DMS 273 (cell line): Measurements from ENCODE around the gene TICAM1.
"Not testable (repeated sequence)": the region's sequence is repeated elsewhere in the genome, so short reads cannot be mapped to it uniquely, and the experiment has no call there.

Experiments
- DNase-seq: peaks from one replicate; lab custom pipeline; 2025; ENCODE audit not compliant: unreplicated experiment; lab: John Stamatoyannopoulos, UW

Gene TICAM1

DNA sequence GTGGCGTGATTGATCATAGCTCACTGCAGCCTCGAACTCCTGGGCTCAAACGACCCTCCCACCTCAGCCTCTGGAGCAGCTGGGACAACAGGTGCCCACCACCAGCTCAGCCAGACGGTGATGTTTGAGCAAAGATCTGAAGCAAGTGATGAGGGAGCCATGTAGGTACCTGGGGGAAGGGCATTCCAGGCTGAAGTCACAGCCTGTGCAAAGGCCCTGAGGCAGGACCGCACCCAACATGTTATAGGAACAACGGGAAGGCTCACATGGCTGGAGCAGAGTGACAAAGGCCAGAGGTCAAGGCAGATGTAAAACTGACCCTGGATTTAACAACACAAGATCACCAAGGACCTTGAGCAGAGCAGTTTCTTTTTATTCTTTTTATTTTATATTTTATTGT is 25.1 kb downstream of the TICAM1 start:
- no peak for DNase-seq

DNA sequence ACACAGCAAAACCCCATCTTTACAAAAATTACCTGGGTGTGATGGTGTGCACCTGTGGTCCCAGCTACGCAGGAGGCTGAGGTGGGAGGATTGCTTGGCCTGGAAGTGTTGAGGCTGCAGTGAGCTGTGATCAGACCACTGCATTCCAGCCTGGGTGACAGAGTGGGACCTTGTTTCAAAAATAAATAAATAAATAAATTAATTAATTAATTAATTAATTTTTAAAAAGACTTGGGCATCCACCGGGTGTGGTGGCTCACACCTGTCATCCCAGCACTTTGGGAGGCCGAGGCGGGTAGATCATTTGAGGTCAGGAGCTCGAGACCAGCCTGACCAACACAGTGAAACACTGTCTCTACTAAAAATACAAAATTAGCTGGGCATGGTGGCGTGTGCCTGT is 26.4 kb downstream of the TICAM1 start:
- not testable (repeated sequence) for DNase-seq

DNA sequence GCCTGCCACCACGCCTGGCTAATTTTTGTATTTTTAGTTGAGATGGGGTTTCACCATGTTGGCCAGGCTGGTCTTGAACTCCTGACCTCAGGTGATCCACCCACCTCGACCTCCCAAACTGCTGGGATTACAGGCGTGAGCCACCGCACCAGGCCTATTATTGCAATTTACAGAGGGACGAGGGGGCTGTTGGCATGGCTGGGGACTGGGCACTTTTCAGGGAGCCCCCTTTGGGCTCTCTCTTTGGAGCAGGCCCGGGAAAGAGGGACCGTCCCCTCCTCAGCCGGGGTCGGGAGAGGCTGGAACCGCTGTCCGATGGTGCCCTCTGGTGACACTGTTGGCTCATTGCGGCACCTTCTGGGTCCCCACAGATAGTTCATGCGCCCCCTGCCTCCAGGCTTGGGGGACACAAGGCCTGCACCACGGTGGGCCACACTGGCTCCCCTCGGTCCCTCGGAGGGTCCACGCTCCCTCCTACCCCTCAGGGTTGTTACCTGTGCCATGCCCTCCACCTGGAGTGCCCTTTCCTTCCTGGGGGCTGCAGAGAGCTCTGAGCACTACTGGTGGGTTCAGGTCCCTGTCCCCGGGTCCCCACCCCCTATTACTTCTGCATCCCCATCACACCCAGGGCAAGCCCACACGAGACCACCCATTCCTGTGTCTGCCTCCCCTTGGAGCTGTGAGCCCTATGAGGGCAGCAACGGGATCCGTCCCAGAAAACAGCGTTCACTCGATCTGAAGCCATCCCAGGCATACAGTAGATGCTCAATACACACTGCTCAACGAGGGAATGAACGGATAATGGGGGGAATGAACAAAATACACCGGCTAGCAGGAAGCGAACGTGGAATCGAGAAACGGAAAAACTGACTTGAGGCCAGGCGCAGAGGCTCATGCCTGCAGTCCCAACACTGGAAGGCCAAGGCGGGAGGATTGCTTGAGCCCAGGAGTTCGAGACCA is 27.5 kb downstream of the TICAM1 start:
- peak; percentile 88 for DNase-seq

DNA sequence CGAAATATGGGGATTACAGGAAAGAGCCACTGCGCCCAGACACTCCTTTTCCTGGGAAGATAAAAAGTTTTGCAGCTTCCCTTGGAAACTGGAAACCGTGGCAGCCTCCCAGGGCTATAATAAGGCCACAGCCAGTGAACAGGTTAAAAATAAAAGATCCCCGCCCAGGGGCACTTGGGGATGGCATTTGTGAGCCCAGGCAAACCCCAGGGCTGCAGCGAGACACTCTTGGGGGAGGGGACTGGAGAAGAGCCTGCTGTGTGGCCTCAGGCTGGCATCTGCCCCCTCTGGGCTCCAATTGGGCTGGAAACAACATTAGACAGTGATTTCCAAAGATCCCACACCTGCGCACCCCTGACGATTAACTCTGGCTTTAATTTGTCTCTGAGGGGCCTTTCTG is 28.8 kb downstream of the TICAM1 start:
- DNase-seq, result no peak

DNA sequence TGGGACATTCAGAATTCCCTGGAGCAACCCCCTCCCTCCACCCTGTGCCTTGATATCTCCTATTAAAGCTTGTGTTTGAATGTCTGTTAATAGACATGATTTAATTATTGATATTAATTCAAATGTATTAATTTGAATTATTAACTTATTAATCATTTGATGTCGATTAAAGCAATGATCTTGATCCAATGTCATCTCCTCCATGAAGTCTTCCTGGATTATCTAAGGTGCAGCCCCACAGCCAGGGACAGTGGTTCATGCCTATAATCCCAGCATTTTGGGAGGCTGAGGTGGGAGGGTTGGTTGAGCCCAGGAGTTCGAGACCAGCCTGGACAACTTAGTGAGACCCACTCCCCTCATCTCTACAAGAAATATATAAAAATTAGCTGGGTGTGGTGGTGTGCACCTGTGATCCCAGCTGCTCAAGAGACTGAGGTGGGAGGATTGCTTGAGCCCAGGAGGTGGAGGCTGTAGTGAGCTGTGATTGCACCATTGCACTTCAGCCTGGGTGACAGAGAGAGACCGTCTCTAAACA is 30.4 kb downstream of the TICAM1 start:
- DNase-seq, result no peak

DNA sequence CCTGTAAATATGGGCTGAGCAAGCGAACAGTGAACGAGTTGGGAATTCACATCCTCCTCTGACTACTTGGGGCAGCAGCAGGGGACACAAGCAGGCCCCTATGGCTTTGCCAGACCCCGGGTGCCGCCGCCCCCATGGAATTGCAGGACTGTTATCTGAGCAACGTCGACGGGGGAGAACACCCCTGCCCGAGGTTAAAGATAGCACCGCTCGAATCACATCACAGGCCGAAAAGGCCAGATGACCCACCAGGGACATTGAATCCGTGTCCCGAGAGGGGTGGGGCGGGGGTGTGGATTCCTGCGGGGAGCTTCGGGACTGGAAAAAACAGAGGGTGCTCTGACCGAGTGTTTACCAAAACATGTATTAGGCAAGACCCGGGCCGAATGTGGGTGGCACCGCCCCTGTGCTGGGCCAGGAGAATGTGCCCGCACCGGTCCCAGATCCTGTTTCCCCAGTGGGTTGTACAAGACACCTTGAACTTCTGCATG is 30.9 kb downstream of the TICAM1 start:
- no peak for DNase-seq

DNA sequence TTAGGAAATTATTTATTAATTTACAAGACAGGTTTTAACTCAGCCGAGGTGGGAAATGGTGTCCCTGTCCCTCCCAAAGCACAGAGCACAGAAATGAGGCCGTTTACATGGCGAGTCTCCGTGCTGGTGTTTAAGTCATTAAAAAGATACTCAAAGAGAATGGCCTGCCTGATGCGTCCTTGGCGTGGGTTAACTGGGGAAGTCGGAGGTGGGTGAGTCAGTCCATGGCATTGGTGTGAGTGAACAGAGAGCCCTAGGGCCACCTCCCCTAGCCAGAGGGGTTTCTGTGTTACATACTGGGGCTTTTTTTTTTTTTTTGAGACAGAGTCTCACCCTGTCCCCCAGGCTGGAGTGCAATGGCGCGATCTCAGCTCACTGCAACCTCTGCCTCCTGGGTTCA is 36.1 kb downstream of the TICAM1 start:
- no peak for DNase-seq

DNA sequence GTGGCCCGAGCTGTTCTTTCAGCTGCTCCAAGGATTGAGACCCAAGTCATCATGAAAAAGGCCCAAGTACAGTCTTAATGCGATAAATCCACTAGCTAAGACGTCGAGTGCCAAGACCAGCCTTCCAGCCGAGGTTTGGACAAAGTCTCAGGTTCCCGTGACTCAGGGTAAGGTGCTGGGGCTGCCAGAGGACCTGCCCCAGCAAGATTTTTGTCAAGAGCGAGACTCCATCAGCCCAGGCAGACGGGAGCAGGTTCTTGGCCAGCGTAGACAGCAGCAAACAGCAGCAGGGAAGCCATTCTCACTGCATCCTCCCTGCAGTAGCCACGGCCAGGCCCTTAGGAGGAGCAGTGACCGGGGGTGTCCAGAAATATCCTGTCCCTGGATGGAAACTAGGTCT is 36.5 kb downstream of the TICAM1 start:
- no peak for DNase-seq

DNA sequence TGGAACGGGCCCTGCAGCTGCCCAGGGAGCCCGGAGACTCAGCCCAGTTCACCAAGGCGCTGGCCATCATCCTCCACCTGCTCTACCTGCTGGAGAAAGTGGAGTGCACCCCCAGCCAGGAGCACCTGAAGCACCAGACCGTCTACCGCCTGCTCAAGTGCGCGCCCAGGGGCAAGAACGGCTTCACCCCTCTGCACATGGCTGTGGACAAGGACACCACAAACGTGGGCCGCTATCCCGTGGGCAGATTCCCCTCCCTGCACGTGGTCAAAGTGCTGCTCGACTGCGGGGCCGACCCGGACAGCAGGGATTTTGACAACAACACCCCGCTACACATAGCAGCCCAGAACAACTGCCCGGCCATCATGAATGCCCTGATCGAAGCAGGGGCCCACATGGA is 38.2 kb downstream of the TICAM1 start:
- DNase-seq, result not testable (repeated sequence)

DNA sequence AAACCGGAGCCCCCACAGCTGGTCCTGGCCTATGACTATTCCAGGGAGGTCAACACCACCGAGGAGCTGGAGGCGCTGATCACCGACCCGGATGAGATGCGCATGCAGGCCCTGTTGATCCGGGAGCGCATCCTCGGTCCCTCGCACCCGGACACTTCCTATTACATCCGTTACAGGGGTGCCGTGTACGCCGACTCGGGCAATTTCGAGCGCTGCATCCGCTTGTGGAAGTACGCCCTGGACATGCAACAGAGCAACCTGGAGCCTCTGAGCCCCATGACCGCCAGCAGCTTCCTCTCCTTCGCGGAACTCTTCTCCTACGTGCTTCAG is 38.7 kb downstream of the TICAM1 start:
- DNase-seq, result not testable (repeated sequence)

DNA sequence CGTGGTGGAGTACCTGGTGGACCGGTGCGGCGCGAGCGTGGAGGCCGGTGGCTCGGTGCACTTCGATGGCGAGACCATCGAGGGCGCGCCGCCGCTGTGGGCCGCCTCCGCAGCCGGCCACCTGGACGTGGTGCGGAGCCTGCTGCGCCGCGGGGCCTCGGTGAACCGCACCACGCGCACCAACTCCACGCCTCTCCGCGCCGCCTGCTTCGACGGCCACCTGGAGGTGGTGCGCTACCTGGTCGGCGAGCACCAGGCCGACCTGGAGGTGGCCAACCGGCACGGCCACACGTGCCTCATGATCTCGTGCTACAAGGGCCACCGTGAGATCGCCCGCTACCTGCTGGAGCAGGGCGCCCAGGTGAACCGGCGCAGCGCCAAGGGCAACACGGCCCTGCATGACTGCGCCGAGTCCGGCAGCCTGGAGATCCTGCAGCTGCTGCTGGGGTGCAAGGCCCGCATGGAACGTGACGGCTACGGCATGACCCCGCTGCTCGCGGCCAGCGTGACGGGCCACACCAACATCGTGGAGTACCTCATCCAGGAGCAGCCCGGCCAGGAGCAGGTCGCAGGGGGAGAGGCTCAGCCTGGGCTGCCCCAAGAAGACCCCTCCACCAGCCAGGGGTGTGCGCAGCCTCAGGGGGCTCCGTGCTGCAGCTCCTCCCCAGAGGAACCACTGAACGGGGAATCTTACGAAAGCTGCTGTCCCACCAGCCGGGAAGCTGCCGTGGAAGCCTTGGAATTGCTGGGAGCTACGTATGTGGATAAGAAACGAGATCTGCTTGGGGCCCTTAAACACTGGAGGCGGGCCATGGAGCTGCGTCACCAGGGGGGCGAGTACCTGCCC is 39.3 kb downstream of the TICAM1 start:
- not testable (repeated sequence) for DNase-seq

DNA sequence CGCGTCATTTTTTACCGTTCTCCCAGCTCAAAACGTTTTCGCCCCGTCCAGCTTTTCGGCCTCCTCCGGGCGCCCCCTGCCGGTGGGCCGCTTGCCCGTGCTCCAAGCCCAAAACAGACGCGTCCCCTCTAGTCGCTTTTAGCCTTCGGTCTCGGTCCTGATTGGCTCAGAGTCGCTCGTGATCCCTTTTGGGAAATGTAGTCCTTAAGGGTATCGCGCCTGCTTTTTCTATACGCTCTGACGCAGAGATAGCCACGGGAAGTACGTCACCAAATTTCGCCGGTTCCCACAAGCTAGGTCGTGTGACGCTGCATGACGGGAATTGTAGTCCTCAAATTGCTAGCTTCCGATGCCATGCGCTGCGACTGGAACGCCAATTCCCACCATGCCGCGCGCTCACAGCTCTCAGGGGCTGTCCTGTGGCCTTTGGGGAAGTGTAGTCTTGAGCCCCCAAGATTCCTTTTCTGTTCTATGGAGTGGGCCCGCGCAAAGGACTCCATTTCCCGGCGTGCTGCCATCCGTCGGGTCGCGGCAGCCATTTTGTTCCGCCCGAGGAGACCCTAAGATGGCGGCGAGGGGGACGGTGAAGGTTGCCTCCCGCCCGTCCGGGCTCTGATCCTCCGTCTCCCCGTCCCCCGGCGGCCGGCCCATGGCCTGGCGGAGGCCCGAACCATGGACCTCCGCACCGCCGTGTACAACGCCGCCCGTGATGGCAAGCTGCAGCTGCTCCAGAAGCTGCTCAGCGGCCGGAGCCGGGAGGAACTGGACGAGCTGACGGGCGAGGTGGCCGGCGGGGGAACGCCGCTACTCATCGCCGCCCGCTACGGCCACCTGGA is 40.1 kb downstream of the TICAM1 start, which contains the start of gene FEM1A:
Gene FEM1A, plus strand, starts transcription at position 552 of the 836 bp plus-strand sequence. Its CDS starts 121 bp downstream, at position 673.
- peak; percentile 100 for DNase-seq

DNA sequence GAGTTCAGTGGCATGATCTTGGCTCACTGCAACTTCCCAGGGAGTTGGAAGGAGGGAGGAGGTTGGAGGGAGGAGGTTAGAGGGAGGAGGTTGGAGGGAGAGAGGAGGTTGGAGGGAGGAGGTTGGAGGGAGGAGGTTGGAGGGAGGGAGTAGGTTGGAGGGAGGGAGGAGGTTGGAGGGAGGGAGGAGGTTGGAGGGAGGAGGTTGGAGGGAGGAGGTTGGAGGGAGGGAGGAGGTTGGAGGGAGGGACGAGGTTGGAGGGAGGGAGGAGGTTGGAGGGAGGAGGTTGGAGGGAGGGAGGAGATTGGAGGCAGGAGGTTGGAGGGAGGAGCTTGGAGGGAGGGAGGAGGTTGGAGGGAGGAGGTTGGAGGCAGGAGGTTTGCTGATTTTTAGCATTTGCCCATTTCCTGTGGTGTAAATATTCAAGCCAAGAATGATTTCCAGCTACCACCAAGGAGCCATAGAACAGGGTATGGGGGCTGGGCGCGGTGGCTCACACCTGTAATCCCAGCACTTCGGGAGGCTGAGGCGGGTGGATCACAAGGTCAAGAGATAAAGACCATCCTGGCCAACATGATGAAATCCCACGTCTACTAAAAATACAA is 45.0 kb downstream of the TICAM1 start:
- not testable (repeated sequence) for DNase-seq

DNA sequence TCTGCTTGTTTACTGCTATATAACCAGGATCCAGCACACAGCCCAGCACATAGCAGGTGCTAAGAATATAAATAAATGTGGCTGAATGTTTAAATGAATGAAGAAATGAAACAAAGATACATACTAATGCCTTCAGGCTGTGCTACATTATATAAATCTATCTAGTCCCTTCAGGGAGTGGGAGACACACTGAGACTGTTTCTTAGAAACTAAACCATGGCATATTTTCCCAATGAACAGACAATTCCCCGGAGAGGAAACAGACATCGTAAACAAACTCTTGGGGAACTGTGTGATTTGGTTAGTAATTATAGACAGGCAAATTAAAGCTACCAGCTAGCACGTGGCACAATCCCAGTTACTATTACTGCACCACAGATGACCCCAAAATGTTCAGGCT is 49.7 kb downstream of the TICAM1 start:
- DNase-seq, result no peak

DNA sequence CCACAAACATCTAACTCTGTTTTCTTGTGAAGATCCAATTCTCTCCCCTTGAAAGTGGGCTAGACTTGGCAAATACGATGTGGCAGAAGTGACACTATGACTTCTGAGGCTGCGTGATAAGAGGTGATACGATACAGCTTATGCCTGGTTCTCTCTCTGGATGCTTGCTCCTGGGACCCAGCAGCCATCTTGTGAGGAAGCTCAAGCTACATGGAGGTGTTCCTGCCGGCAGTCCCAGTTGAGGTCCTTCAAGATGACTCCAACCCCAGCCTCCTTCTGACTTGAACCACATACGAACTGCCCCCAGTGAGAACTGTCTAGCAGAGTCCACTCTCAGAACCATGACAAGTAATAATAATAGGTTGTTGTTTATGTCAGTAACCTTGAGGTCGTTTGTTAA is 50.7 kb downstream of the TICAM1 start:
- DNase-seq, result no peak

DNA sequence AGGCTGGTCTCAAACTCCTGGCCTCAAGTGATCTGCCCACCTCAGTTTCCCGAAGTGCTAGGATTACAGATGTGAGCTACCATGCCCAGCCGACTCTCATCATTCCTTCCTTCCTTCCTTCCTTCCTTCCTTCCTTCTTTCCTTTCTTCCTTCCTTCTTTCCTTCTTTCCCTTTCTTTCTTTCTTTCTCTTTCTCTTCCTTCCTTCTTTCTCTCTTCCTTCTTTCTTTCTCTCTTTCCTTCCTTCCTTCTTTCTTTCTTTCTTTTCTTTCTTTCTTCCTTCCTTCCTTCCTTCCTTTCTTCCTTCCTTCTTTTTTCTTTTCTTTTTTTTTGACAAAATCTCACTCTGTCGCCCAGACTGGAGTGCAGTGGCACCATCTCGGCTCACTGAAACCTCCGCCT is 53.4 kb downstream of the TICAM1 start:
- not testable (repeated sequence) for DNase-seq

DNA sequence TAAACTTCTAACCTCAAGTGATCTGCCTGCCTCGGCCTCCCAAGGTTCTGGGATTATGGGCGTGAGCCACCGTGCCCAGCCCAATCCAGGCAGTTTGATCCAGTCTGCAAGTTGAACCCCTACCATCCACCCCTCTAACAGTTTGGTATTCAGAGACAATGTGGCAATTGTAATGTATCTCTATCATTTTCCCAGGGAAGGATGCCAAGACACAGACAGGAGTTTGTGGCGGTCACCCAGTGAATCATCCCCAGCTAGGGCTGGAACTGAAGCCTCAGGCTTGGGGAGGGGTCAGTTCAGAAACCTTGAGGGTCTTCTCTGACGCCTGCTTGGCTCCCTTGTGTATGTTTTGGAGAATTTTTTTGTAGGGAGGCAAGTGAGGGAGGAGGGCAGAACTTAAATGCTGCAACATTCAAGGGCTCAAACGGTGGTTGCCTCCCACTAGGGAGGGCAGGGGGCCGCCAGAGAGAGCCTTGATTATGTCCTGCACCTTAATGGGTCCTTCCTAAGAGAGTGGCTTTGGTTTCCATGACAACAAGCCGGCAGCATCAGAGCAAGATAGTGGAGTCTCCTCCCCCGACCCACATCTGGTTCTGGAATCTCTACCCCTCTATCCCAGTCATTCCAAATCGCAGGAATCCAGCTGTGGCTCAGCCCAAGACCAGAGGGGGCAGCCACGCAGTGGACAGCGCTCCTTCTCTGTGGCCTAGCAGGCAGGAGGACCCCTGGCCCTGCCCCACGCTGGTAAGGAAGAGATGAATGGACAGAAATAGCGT is 54.9 kb downstream of the TICAM1 start:
- DNase-seq, result no peak

DNA sequence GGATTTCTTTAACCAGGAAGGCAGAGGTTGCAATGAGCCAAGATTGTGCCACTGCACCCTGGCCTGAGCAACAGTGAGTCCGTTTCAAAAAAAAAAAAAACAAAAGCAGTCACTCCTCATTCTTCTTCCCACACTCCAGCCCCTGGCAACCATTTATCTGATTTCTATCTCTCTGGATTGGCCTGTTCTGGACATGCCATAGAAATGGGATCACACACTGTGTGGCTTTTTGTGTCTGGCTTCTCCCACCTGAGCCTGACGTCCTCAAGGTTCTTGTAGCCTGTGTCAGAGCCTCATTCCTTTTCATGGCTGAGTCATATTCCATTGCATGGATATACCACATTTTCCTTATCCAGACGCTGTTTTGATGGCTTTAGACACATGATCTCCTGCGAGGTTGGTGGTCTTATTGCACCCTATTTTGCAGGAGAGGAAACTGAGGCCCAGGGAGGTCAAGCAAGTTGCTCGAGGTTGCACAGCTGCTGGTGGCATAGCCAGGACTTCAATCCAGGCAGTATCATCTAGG is 55.8 kb downstream of the TICAM1 start:
- DNase-seq, result no peak

DNA sequence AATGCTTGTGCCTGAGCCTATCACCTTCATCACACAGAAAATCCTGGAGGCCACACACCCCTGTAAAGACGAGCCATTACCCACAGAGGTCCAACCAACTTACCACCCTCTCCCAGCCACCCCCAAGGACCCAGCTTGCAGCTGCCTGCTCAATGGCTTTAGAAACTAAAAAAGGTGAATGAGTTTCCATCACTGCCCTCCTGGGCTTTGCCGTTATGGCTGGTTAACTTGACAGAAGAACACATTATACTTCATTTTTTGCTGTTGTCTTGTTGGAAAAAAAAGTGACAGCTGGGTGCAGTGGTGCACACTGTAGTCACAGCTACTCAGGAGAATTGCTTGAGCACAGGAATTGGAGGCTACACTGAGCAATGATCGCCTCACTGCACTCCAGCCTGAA is 57.4 kb downstream of the TICAM1 start:
- DNase-seq, result no peak
